Measurements from ENCODE around the gene PLSCR1. TPM values are rescaled to one million over a fixed set of nuclear protein-coding genes. Genes with fewer than 3 reads are reported as not detected.

The PLSCR1 gene
- total and polyA plus RNA-seq, 2 of the 4 experiments (the other 2 are of a cell fraction) = 5.6 to 13.2 TPM

GRCh38 chr3:146468671-146469149 is 75.7 kb downstream of the PLSCR1 start:
- peak overlapping the region; percentile 25 for H3K4me2 ChIP-seq (ENCODE audit: low read depth, low read length)
- H4K5ac ChIP-seq (ENCODE audit: low read depth, low read length) = no peak overlapping the region; the same call in 1 of the 2 replicates
- peak; percentile 55 for ATAC-seq (ENCODE audit: low read depth)
- no peaks in the 10 kb centered on the region for H3K36me3 ChIP-seq (ENCODE audit: control insufficient read depth, insufficient read depth, low read length)
- BruUV-seq (replicated peaks) = no TSS peak
- TF ChIP-seq RAD21 (IDR thresholded peaks at IDR 0.05; ENCODE audit: low read length) (no peak), POLR2A (IDR thresholded peaks at IDR 0.05; ENCODE audit: low read depth, low read length) (no peak), BHLHE40 (IDR thresholded peaks at IDR 0.05; ENCODE audit: low read depth, low read length) (no peak), CHD1 (IDR thresholded peaks at IDR 0.05; ENCODE audit: low read depth, low read length) (no peak), MAFK (IDR thresholded peaks at IDR 0.05; ENCODE audit: low read depth, low read length) (no peak), MXI1 (IDR thresholded peaks at IDR 0.05; ENCODE audit: borderline replicate concordance, low read depth, low read length) (no peak), ELK1 (IDR thresholded peaks at IDR 0.05; ENCODE audit: borderline replicate concordance, low read depth, low read length) (no peak)
- H2AFZ ChIP-seq (replicated peaks; ENCODE audit: low read length, poor library complexity) = peak overlapping the region; percentile 84
- peak overlapping the region; percentile 32 for H3K4me3 ChIP-seq (ENCODE audit: insufficient read depth, low read depth, low read length)
- no peaks in the 10 kb centered on the region for H3K9me3 ChIP-seq (ENCODE audit: control insufficient read depth, insufficient read depth, low read length)
- H3K79me1 ChIP-seq (ENCODE audit: low read depth in 1 of 2, low read length in 2 of 2) = no peaks in the 10 kb centered on the region
- no peak overlapping the region for H2AK9ac ChIP-seq (replicated peaks; ENCODE audit: low read depth, low read length, poor library complexity)
- no peak overlapping the region for H2BK5ac ChIP-seq (ENCODE audit: low read depth, low read length, poor library complexity, severe bottlenecking)
- H2BK120ac ChIP-seq (ENCODE audit: low read depth, low read length) = no peak overlapping the region
- dilution Hi-C loops (cut with HindIII; ENCODE audit: low sequenced_read_pairs, unreplicated experiment) (no loop called here), in situ Hi-C loops (cut with MboI; ENCODE audit: low sequenced_read_pairs) (no loop called here), intact Hi-C loops (cut with micrococcal nuclease) (loop anchor here (1.0 kb wide), 1 partner anchor 76 kb away; the partner anchor contains the start of gene PLSCR1)
- no peak overlapping the region; the same call in 1 of the 2 replicates for H2AK5ac ChIP-seq (ENCODE audit: low read depth, low read length)
- ChIA-PET CTCF (interaction anchor here (0.7 to 1.3 kb wide), 2 partner anchors 13 to 508 kb away, joined by 3 read pairs; no protein-coding TSS in a partner anchor), POLR2A (ENCODE audit: unreplicated experiment) (no interaction called here)
- no peaks in the 10 kb centered on the region for H4K20me1 ChIP-seq (ENCODE audit: insufficient read depth, low read length)
- no peak overlapping the region for H3K14ac ChIP-seq (replicated peaks; ENCODE audit: low read depth, low read length)
- no peak overlapping the region for H2BK15ac ChIP-seq (ENCODE audit: low read depth, low read length)
- no peak overlapping the region; the same call in 1 of the 2 replicates for H3K18ac ChIP-seq (ENCODE audit: low read depth, low read length)
- H3K27me3 ChIP-seq (ENCODE audit: control insufficient read depth, insufficient read depth, low read length) = no peaks in the 10 kb centered on the region
- H3K9ac ChIP-seq (ENCODE audit: low read depth, low read length) = 0 out of 2 replicates have a peak overlapping the region, but pooled peaks have one; percentile 9
- H3K9me1 ChIP-seq (ENCODE audit: insufficient read depth, low read length) = no peaks in the 10 kb centered on the region
- H4K91ac ChIP-seq (ENCODE audit: insufficient read depth, low read depth, low read length) = no peak overlapping the region
- no peak overlapping the region for H3K23ac ChIP-seq (ENCODE audit: low read depth, low read length)
- WGBS, 2 experiments (ENCODE audit: extremely low coverage in 2 of 2, insufficient read length in 1 of 2) = no CpG with 5 or more reads among the region's 10 CpGs
- DNase-seq = peak; percentile 8
- 0 out of 2 replicates have a peak overlapping the region, but pooled peaks have one; percentile 20 for H3K4ac ChIP-seq (ENCODE audit: low read depth, low read length)
- no peak overlapping the region for H4K8ac ChIP-seq (ENCODE audit: low read depth in 2 of 2, low read length in 2 of 2)
- H3K56ac ChIP-seq (ENCODE audit: extremely low read depth, insufficient read depth, low read length) = no peak overlapping the region
- no peak overlapping the region for H2BK20ac ChIP-seq (ENCODE audit: low read depth, low read length)
- H3K4me1 ChIP-seq (ENCODE audit: control insufficient read depth, insufficient read depth, low read length) = peaks cover 4% of the 10 kb centered on the region
- H3K27ac ChIP-seq (ENCODE audit: insufficient read depth, low read length) = no peak overlapping the region

Measured in IMR-90 (cell line).